Testis (tissue), 2 donors: ENCODE measurements around the gene PRDM1.

Source experiments
- POLR2A ChIP-seq: fragments of 450-650 bp; IDR thresholded peaks from one replicate; pipeline ENCODE4 v1.6.1; 2017; ENCODE audit warnings: antibody characterized with exemption, mild to moderate bottlenecking, moderate library complexity
- TF ChIP-seq, protein P1 (sequence below), 3 experiments: fragments of 450-650 bp in 2 of 3; fragments of 200-600 bp in 1 of 3; sonication (generic) in 1 of 3; IDR thresholded peaks; one replicate each; pipeline ENCODE4 v1.5.1; 2016 to 2019; ENCODE audit warnings: antibody characterized with exemption in 3 of 3, mild to moderate bottlenecking in 2 of 3, moderate library complexity in 1 of 3

DNA sequence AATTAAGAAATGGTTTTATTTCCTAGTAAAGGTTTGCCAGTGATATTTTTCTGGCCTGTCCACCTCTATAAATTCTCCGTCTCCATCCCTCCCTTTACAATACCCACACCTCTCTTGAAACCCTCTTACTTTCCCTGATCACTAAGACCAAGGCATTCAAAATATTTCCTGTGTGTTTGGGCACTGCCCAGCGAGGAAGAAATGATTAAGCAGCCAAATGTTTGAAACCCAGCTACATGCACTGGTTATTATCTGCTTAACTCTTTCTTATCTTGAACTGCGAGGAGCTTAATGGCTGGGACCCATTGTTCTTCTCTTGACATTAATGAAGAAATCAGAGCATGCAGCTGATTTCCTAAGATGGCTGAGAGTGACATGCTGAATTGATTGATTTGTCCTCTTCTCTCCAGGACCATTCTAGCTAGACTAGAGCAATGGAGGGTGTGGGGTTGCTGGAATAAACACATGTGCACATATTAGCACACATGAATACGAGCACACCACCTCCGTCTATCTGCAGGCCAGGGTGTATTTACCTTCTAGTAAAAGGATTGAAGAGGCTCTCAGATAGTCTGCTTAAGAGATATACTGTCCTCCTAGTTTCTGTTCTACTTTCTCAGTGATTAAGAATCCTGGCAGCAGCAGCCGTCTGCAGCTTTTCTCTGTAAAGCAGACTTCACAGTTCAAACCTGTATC is 46.1 kb upstream of the PRDM1 start:
- TF ChIP-seq, protein P1, sequence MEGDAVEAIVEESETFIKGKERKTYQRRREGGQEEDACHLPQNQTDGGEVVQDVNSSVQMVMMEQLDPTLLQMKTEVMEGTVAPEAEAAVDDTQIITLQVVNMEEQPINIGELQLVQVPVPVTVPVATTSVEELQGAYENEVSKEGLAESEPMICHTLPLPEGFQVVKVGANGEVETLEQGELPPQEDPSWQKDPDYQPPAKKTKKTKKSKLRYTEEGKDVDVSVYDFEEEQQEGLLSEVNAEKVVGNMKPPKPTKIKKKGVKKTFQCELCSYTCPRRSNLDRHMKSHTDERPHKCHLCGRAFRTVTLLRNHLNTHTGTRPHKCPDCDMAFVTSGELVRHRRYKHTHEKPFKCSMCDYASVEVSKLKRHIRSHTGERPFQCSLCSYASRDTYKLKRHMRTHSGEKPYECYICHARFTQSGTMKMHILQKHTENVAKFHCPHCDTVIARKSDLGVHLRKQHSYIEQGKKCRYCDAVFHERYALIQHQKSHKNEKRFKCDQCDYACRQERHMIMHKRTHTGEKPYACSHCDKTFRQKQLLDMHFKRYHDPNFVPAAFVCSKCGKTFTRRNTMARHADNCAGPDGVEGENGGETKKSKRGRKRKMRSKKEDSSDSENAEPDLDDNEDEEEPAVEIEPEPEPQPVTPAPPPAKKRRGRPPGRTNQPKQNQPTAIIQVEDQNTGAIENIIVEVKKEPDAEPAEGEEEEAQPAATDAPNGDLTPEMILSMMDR (IDR thresholded peaks at IDR 0.05), result no peak
- TF ChIP-seq POLR2A, result no peak
